H1 (cell line): Measurements from ENCODE around the gene C9orf50.

ENCODE experiments used
- CHD2 ChIP-seq: IDR thresholded peaks from 2 replicates; pipeline ENCODE4 v1.6.1; 2012; ENCODE audit warnings: low read length, improper control_type of control experiment
- CTCF ChIP-seq, 3 experiments: IDR thresholded peaks; 1 replicate in 2 of 3; 2 replicates in 1 of 3; pipeline versions ENCODE4 v1.5.1 to v1.6.1; 2011; ENCODE audit warnings: low read length in 3 of 3, mild to moderate bottlenecking in 3 of 3, inconsistent platforms in 2 of 3, low read depth in 1 of 3, moderate library complexity in 1 of 3; ENCODE audit not compliant: insufficient read depth in 1 of 3; ENCODE audit errors: control extremely low read depth in 1 of 3
- EZH2 ChIP-seq: fragments of 200-600 bp; sonication (generic); IDR thresholded peaks from 2 replicates; pipeline ENCODE4 v1.7.1; 2012; ENCODE audit warnings: low read depth, mild to moderate bottlenecking, moderate library complexity, low read length, inconsistent platforms; ENCODE audit not compliant: severe bottlenecking
- JUN ChIP-seq: IDR thresholded peaks from 2 replicates; pipeline ENCODE4 v1.6.1; 2011; ENCODE audit warnings: low read depth, mild to moderate bottlenecking, improper control_type of control experiment, low read length
- JUND ChIP-seq: IDR thresholded peaks from 2 replicates; pipeline ENCODE4 v1.6.1; 2011; ENCODE audit warnings: mild to moderate bottlenecking, improper control_type of control experiment, low read length
- POLR2A ChIP-seq, 2 experiments: IDR thresholded peaks; 1 replicate in 1 of 2; 2 replicates in 1 of 2; pipeline ENCODE4 v1.6.1; 2011; ENCODE audit warnings: low read depth in 2 of 2, low read length in 2 of 2, mild to moderate bottlenecking in 2 of 2; ENCODE audit errors: control extremely low read depth in 1 of 2
- RAD21 ChIP-seq, 2 experiments: IDR thresholded peaks in 1 of 2; conservative IDR thresholded peaks in 1 of 2; 2 replicates each; pipeline ENCODE4 v1.6.1; 2011; ENCODE audit warnings: low read depth in 2 of 2, low read length in 2 of 2, improper control_type of control experiment in 1 of 2, inconsistent platforms in 1 of 2, mild to moderate bottlenecking in 1 of 2, moderate library complexity in 1 of 2

- TF ChIP-seq POLR2A (IDR thresholded peaks at IDR 0.05; ENCODE audit: control extremely low read depth in 1 of 2, low read depth in 2 of 2, low read length in 2 of 2) (no peak), EZH2 (no peak), JUND (no peak), JUN (no peak), CTCF (IDR thresholded peaks at IDR 0.05; ENCODE audit: control extremely low read depth in 1 of 3, insufficient read depth in 1 of 3, low read depth in 1 of 3, low read length in 3 of 3) (no peak), CHD2 (no peak), RAD21 (IDR thresholded peaks at IDR 0.05 in 1 of 2, conservative IDR thresholded peaks at IDR 0.05 in 1 of 2; ENCODE audit: low read depth in 2 of 2, low read length in 2 of 2) (no peak)
These were observed 29.1 kb upstream of the C9orf50 start for GRCh38 chr9:129649726-129650679.
